Lower leg skin (tissue), 4 donors: ENCODE data around the gene SPARCL1. TPM values are rescaled to one million over a fixed set of nuclear protein-coding genes. Genes with fewer than 3 reads are reported as not detected.

ENCODE experiments used
- DNase-seq, 2 donors: peaks; one replicate each; pipeline ENCODE4 v3.0.0-alpha.2; 2019; ENCODE audit warnings: low spot score in 2 of 2
- H3K4me3 ChIP-seq: fragments of 200-600 bp; sonication (generic); 2 replicates; pipeline ENCODE4 v1.5.1; 2017; ENCODE audit warnings: mild to moderate bottlenecking, low read depth; ENCODE audit not compliant: poor library complexity, severe bottlenecking
- POLR2A ChIP-seq, 2 donors: fragments of 450-650 bp; IDR thresholded peaks; one replicate each; pipeline ENCODE4 v1.6.1; 2016 to 2017; ENCODE audit warnings: antibody characterized with exemption in 2 of 2, mild to moderate bottlenecking in 1 of 2, moderate library complexity in 1 of 2
- WGBS, 2 donors: methylation state at CpG; one replicate each; pipeline ENCODE4 v1.1.5; 2018; 5-methylcytosine and 5-hydroxymethylcytosine counted together
- intact Hi-C: fragments of 100-400 bp; cut with DNase I; formaldehyde crosslinking; loops from one replicate; pipeline ENCODE4 v1.15.0; 2023; ENCODE audit warnings: low total_unique reads
- total RNA-seq, 4 donors: library from RNA; depleted of rRNA; stranded (reverse); fragments of >200 nt; gene quantifications; one replicate each; pipeline ENCODE4 v1.1.0, GENCODE V29; 2016
- TF ChIP-seq, protein P1 (sequence below), 3 donors: fragments of 450-650 bp; IDR thresholded peaks; one replicate each; pipeline ENCODE4 v1.5.1; 2016; ENCODE audit warnings: antibody characterized with exemption in 3 of 3, mild to moderate bottlenecking in 3 of 3, moderate library complexity in 2 of 3

The SPARCL1 gene
- total RNA-seq, 4 donors from 2014 or later: 66.2 to 259 (median 117) TPM

DNA sequence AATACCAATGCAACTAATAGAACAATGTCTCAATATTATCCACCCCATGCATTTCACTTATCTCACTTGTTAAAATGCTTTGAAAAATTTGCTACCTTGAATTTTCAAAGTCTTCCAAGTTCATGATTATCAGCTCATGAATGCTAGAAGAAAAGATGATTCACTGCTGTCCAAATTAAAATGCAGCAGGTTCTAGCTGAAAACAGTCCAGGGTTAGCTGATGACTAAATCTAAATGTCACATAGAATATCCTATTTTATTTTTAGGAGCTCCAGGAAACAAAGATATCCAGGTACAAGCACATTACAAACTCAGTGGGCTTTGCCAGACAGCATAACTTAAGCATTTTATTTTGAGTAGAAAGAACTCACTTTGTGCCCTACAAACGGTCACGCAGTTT is 38.0 kb upstream of the SPARCL1 start:
- H3K4me3 ChIP-seq: no peak overlapping the region
- no peak for DNase-seq
- TF ChIP-seq, protein P1, sequence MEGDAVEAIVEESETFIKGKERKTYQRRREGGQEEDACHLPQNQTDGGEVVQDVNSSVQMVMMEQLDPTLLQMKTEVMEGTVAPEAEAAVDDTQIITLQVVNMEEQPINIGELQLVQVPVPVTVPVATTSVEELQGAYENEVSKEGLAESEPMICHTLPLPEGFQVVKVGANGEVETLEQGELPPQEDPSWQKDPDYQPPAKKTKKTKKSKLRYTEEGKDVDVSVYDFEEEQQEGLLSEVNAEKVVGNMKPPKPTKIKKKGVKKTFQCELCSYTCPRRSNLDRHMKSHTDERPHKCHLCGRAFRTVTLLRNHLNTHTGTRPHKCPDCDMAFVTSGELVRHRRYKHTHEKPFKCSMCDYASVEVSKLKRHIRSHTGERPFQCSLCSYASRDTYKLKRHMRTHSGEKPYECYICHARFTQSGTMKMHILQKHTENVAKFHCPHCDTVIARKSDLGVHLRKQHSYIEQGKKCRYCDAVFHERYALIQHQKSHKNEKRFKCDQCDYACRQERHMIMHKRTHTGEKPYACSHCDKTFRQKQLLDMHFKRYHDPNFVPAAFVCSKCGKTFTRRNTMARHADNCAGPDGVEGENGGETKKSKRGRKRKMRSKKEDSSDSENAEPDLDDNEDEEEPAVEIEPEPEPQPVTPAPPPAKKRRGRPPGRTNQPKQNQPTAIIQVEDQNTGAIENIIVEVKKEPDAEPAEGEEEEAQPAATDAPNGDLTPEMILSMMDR (IDR thresholded peaks at IDR 0.05): no peak
- TF ChIP-seq POLR2A (IDR thresholded peaks at IDR 0.05): no peak
- WGBS, 2 donors: 88 to 90% methylated on average over 2 of the region's 2 CpGs
- intact Hi-C loops: no loop called here

DNA sequence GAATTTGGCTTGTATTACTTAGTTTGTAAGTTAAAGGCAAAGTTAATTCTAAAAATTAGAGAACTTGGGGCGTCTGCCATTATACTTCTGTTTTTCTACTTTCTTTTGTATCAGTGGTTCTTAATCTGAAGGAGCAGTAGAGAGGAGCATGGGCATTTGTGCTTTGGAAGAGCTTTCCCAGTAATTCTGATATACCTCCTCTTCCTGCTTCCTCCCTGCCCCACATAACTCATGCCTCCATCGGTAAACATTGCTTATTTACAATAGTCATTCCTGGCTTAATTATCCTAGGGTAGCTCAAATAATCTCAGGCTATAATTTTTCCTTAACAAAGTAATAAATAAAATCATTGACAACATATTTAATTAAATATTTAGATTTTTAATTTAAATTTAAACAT is 37.1 kb upstream of the SPARCL1 start:
- TF ChIP-seq, protein P1 (IDR thresholded peaks at IDR 0.05): no peak
- no peak for TF ChIP-seq POLR2A (IDR thresholded peaks at IDR 0.05)
- WGBS, 2 donors: 61 to 66% methylated on average over 2 of the region's 2 CpGs
- intact Hi-C loops: no loop called here
- DNase-seq: no peak
- no peak overlapping the region for H3K4me3 ChIP-seq

DNA sequence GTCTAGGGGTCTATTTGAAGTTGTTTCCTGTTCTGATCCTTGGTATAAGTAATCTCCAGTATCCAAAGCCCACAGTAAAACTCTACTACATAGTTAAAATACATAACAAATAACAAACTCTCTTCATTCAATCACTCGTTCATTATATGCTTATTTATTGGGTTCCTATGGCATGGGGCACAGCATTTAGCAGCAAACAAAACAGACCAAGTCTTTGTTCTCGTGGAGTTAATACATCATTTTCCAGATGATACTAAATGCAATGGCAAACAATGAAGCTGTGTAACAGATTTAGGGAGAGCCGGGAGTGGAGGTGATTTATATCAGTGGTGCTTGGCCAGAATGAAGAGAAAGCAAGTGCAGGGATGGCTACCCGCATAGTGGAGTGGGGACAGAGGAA is 36.6 kb upstream of the SPARCL1 start:
- no peak overlapping the region for H3K4me3 ChIP-seq
- DNase-seq: no peak
- TF ChIP-seq, protein P1 (IDR thresholded peaks at IDR 0.05): no peak
- no peak for TF ChIP-seq POLR2A (IDR thresholded peaks at IDR 0.05)
- intact Hi-C loops: no loop called here
- WGBS, 2 donors: 75 to 80% methylated on average over 4 of the region's 4 CpGs

DNA sequence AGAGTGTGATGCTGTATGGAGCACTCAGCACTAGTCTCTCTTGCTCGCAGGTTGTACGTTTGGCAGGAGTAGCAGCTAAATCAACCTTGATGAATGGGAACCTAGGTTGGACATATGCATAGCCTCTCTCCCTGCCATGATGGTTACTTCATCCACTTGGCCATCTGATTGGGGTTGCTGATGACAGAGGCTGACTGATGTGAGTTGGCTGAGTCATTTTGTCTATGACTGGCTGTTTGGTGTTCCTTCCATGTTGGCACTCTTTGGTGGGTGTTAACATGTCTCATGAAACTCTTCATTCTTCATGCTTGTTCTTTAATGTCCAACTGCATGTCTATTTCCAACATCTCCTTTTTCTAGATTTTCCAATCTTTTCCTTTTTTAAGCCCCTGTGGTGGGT is 31.6 kb upstream of the SPARCL1 start:
- H3K4me3 ChIP-seq: no peak overlapping the region
- intact Hi-C loops: no loop called here
- WGBS, 2 donors: 96 to 100% methylated on average over 2 of the region's 2 CpGs
- TF ChIP-seq, protein P1 (IDR thresholded peaks at IDR 0.05): no peak
- TF ChIP-seq POLR2A (IDR thresholded peaks at IDR 0.05): no peak
- DNase-seq: no peak

DNA sequence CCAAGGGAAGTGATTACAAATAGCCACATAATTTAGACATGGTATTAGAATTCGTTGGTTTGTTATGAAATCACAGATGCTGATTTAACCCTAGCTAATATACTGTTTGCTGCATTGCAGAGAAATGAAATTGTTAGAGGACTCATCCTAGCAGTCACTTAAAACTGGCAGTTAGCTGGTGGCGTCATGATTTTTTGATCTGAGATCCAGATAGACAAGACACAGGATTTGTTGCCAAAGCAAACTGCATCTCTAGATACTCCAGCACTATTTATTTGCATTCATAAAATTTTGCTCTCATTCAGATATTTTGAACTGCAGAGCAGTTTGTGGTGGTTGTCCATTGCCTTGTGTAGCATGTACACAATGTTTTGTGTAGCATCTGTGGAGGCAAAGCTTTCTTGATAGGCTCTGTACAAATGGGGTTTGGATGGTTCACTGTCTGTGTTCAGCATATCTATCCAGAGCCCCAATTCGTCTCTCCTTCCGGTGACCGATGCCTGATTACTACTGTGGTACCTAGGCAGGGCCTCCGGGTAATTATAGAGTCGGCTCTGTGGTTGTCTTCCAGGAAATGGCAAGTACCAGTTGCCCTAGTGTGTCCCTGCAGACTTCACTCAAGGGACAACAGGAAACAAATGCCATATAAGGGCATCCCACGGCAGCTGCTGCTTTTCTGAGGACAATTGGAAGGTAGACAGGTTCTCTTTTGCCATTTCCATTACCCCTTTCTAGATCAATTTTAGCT is 30.1 kb upstream of the SPARCL1 start:
- H3K4me3 ChIP-seq: no peak overlapping the region
- no peak for TF ChIP-seq POLR2A (IDR thresholded peaks at IDR 0.05)
- TF ChIP-seq, protein P1 (IDR thresholded peaks at IDR 0.05): no peak
- intact Hi-C loops: no loop called here
- DNase-seq: no peak
- WGBS, 2 donors: 36 to 38% methylated on average over 8 of the region's 8 CpGs

DNA sequence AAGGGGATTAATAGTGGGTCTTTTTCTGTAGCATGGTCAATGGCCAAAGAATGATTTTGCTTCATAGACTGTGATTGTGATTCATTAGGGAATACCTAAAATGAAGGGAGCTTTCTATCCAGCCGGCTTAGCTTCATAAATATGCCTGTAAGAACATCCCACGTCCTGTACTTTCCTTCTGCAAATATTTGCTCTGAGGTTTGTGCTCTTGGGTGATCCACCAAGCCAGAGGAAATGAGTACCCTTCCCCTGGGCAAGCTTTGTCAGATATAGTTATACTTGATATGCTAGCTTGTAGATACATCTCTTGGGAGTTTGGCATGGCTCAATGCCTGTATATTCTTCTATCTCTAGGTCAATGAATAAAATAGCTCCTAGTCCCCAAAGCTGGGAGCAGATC is 28.2 kb upstream of the SPARCL1 start:
- no peak for TF ChIP-seq POLR2A (IDR thresholded peaks at IDR 0.05)
- TF ChIP-seq, protein P1 (IDR thresholded peaks at IDR 0.05): no peak
- H3K4me3 ChIP-seq: no peak overlapping the region
- no peak for DNase-seq
- WGBS, 2 donors: 82 to 89% methylated on average over 2 of the region's 2 CpGs
- intact Hi-C loops: no loop called here
